GM10248 (cell line): ENCODE data around the gene TIMM17A.

Experiments used
- CTCF ChIA-PET: fragments of 300-600 bp; sonication (Branson Sonifier 250); formaldehyde crosslinking; extraction: SDS; loops from one replicate; lab custom pipeline; 2021; ENCODE audit warnings: antibody characterized with exemption; lab: Yijun Ruan, JAX
- POLR2A ChIA-PET: fragments of 350-650 bp; sonication (Branson Sonifier 250); formaldehyde crosslinking; extraction: SDS; loops from one replicate; lab custom pipeline; 2020; ENCODE audit warnings: antibody characterized with exemption; lab: Yijun Ruan, JAX
- DNase-seq: peaks from one replicate; pipeline ENCODE4 v3.0.0; 2012; ENCODE audit errors: extremely low spot score
- CTCF ChIP-seq: IDR thresholded peaks from 2 replicates; pipeline ENCODE4 v1.5.1; 2012; ENCODE audit warnings: mild to moderate bottlenecking, low read depth; ENCODE audit errors: extremely low read depth, missing control alignments, control extremely low read depth

Gene TIMM17A

DNA sequence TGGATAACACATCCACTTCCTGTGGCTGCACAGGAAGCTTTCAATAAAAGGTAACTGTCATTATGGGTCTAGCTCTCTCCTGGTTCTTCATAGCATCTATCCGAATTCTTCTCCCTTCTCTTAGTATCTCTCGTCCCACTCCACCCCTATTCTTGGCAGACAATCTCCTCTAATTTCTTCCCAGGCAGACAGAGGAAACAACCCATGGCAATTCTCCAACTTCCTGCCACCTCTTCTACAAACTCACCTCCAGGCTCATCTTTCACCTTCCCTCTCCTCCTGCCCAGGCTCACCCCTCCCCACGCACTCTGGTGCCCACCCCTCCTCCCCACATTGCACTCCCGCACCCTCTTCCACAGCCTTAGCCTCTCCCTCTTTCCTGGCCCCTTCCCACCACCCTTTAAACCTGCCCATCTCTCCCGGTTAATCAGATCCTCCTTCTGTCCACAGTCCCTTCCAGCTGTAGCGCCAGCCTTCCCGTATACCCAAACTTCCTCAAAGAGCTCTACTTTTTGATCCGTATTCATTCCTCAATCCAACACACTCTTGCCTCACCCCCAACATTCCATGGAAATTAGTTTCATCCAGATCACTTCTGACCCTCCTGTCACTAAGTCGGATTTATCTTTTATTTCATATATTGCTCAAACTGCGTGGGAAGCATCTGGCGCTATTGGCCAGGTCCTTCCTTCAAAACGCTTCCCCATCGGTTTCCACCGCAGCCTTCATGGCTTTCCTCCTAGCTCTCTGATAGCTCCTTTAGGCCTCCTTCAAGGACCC, 40.7 kb upstream of the TIMM17A start:
- TF ChIP-seq CTCF = no peak
- no peak for DNase-seq
- CTCF ChIA-PET = interaction anchor here (0.9 to 4.7 kb wide), 3 partner anchors 19 to 93 kb away, joined by 3 to 31 read pairs (median 3); no protein-coding TSS in a partner anchor
- POLR2A ChIA-PET = no interaction called here

DNA sequence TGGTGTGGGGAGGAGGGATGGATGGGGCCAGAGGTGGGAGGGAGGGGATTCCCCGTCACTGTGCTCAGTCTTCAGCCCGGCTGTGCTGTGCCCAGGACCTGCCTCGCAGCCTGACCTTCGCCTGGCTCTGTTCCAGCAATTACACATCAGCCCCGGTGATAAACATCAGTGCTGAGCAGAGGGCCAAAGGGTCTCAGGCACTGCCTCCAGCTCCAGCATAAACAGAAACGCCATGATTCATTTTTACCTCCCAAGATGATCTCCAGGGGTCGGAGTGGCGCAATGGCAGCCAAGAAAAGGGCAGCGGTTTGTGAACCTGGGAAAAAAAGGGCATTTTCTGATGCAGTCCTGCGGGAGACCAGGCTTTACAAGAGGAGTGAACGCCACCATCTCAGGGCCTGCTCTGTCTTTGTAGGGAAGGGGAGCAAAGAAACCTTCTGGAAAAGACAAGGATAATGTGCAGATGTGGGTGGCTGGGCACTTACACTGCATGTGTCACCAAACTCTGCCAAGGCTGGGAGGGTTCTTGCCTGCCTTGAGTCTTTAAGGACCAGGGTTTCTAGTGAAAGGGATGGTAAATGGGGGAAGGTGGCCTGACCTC, 38.6 kb upstream of the TIMM17A start:
- POLR2A ChIA-PET = no interaction called here
- CTCF ChIA-PET = interaction anchor here (1.8 kb wide), 1 partner anchor 21 kb away, joined by 7 read pairs; no protein-coding TSS in a partner anchor
- TF ChIP-seq CTCF = no peak
- DNase-seq = no peak

DNA sequence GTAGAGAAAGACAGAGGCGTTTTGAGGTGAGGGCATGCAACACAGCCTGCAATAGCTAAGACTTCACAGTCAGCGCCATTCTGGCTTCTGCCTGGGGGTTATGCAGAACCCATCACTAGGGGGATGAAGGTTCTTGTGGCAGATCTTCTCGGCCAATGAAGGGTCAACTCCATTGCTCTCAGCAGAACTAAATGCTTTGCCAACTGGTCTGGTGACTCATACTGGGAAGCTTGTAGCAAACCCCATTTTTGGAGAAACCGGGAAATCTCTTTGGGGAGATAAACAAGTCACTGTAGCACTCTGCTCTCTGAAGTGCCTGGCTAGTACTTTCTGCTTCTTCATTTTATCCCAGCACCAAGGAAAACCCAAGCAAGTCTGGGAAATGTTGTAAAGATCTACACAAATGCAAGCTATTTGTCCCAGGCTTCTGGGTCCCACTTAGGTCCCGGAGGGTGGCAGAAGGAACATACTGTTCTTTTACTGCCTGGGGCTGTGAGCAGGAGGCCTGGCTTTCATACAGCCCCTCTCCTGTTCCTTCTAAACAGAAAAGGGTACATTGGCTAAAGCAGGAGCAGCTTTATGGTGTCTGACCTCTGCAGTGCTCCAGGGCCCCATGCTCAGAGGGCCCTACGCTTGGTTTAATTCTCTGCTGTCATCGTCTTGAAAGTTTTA, 37.8 kb upstream of the TIMM17A start:
- TF ChIP-seq CTCF = no peak
- CTCF ChIA-PET = interaction anchor here (1.8 kb wide), 1 partner anchor 22 kb away, joined by 7 read pairs; no protein-coding TSS in a partner anchor
- no peak for DNase-seq
- POLR2A ChIA-PET = no interaction called here

- ChIA-PET CTCF (interaction anchor here (1.8 kb wide), 1 partner anchor 23 kb away, joined by 7 read pairs; no protein-coding TSS in a partner anchor), POLR2A (no interaction called here)
- no peak for TF ChIP-seq CTCF
- no peak for DNase-seq
These were observed 37.0 kb upstream of the TIMM17A start for GRCh38 chr1:201918343-201918742.

- POLR2A ChIA-PET = no interaction called here
- TF ChIP-seq CTCF = no peak
- DNase-seq = no peak
- CTCF ChIA-PET = interaction anchor here (1.4 kb wide), 1 partner anchor 26 kb away, joined by 4 read pairs; no protein-coding TSS in a partner anchor
These were observed 33.2 kb upstream of the TIMM17A start for GRCh38 chr1:201921952-201922558.

GRCh38 chr1:201925301-201925567, 30.1 kb upstream of the TIMM17A start:
- TF ChIP-seq CTCF = no peak
- ChIA-PET CTCF (no interaction called here), POLR2A (no interaction called here)
- no peak for DNase-seq
